PC-9 (cell line): ENCODE data around the gene FAM174B.

ENCODE experiments used
- EZH2 ChIP-seq: fragments of 200-600 bp; sonication (generic); IDR thresholded peaks from 2 replicates; pipeline ENCODE4 v1.8.0; 2017; ENCODE audit warnings: antibody characterized with exemption, low read depth
- TF ChIP-seq, protein P1 (sequence below): fragments of 200-600 bp; sonication (generic); conservative IDR thresholded peaks from 2 replicates; pipeline ENCODE4 v1.6.1; 2017; ENCODE audit warnings: mixed run types, antibody characterized with exemption, mild to moderate bottlenecking, moderate library complexity

DNA sequence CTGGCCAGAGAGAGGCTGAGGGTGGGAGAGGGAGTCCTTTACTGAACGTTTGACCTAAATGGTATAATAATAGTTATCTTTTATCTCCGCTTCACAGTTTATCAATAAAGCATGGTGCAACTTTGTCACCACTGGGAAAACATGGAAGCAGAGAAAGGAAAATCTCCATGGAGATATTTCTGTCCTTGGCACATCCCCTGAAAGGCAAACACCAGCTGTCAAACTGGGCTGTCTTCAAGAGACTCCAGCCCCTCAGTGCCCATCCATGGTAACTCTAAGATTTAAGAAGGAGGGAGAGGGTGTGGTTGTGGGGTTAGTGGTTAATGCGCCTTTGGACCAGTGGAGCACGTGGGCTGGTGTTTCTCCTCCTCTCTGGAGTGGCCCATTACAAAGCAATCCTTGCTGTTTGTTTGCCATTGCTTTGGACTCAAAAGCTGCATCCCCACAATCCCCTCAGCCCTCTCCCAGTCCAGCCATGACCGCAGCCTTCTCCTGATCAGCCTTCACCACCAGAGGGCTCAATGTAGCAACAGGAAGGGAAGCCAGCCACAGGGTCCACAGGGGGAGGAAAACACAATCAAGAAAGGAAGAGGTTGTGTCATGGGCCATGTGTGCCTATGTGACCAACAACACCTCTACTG, 38.2 kb upstream of the FAM174B start:
- TF ChIP-seq, protein P1, sequence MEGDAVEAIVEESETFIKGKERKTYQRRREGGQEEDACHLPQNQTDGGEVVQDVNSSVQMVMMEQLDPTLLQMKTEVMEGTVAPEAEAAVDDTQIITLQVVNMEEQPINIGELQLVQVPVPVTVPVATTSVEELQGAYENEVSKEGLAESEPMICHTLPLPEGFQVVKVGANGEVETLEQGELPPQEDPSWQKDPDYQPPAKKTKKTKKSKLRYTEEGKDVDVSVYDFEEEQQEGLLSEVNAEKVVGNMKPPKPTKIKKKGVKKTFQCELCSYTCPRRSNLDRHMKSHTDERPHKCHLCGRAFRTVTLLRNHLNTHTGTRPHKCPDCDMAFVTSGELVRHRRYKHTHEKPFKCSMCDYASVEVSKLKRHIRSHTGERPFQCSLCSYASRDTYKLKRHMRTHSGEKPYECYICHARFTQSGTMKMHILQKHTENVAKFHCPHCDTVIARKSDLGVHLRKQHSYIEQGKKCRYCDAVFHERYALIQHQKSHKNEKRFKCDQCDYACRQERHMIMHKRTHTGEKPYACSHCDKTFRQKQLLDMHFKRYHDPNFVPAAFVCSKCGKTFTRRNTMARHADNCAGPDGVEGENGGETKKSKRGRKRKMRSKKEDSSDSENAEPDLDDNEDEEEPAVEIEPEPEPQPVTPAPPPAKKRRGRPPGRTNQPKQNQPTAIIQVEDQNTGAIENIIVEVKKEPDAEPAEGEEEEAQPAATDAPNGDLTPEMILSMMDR: peak; percentile 39; the same call in 1 of the 2 replicates
- TF ChIP-seq EZH2: no peak
